Endothelial cell (in vitro differentiated cells): ENCODE measurements around the gene SMIM35. TPM values are rescaled to one million over a fixed set of nuclear protein-coding genes. Genes with fewer than 3 reads are reported as not detected.

Experiments used
- DNase-seq: peaks from one replicate; pipeline ENCODE4 v3.0.0; 2021; ENCODE audit warnings: low spot score
- H3K27ac Mint-ChIP-seq: one replicate; pipeline ENCODE4 v1.8.0; 2021; ENCODE audit warnings: mixed read lengths, inconsistent platforms; ENCODE audit not compliant: unreplicated experiment
- H3K27me3 Mint-ChIP-seq: one replicate; pipeline ENCODE4 v1.8.0; 2021; ENCODE audit warnings: mild to moderate bottlenecking, moderate library complexity, mixed read lengths, inconsistent platforms; ENCODE audit not compliant: unreplicated experiment
- H3K36me3 Mint-ChIP-seq: one replicate; pipeline ENCODE4 v1.8.0; 2021; ENCODE audit warnings: mild to moderate bottlenecking, low read depth, mixed read lengths, inconsistent platforms; ENCODE audit not compliant: unreplicated experiment
- H3K4me1 Mint-ChIP-seq: one replicate; pipeline ENCODE4 v1.8.0; 2021; ENCODE audit warnings: mild to moderate bottlenecking, mixed read lengths, inconsistent platforms; ENCODE audit not compliant: unreplicated experiment
- H3K4me3 Mint-ChIP-seq: one replicate; pipeline ENCODE4 v1.8.0; 2021; ENCODE audit warnings: mild to moderate bottlenecking, mixed read lengths, inconsistent platforms; ENCODE audit not compliant: unreplicated experiment
- H3K9me3 Mint-ChIP-seq: one replicate; pipeline ENCODE4 v1.8.0; 2021; ENCODE audit warnings: mixed read lengths, inconsistent platforms; ENCODE audit not compliant: unreplicated experiment
- total RNA-seq: library from RNA; stranded (reverse); fragmentation: NEBNext Ultra II Directional; extraction: Animal tissue kit (Norgen Biotek cat#: 25700); gene quantifications from one replicate; pipeline ENCODE4 v1.2.1, GENCODE V29; 2021; ENCODE audit not compliant: unreplicated experiment
- TF ChIP-seq, protein P1 (sequence below): fragments of 200-600 bp; sonication (generic); IDR thresholded peaks from one replicate; pipeline ENCODE4 v1.5.0; 2021; ENCODE audit warnings: antibody characterized with exemption; ENCODE audit not compliant: unreplicated experiment

Gene SMIM35
- total RNA-seq, 1 donor from 2014 or later: not detected

DNA sequence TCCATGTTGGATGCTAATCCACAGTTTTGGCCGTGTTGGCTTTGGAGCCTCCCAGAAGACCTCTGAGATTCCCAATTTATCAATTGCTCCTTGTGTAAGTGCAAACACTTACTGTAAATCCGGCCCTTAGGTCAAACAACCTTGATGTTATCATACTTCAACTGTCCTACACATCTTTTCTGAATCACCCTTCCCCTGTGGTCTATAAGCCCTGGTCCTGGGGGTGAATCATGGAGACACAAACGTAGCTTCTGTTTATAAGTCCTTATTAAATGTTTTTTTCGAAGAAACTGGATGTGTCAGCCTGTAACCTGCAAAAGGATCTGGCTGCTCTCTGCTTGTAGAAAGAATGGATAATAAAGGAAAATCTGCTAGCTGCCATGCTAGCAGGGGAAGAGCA is 102.3 kb downstream of the SMIM35 start:
- no peak overlapping the region for H3K4me3 Mint-ChIP-seq
- no peak for DNase-seq
- H3K27me3 Mint-ChIP-seq: peaks cover 14% of the 10 kb centered on the region
- no peak overlapping the region for H3K27ac Mint-ChIP-seq
- TF ChIP-seq, protein P1, sequence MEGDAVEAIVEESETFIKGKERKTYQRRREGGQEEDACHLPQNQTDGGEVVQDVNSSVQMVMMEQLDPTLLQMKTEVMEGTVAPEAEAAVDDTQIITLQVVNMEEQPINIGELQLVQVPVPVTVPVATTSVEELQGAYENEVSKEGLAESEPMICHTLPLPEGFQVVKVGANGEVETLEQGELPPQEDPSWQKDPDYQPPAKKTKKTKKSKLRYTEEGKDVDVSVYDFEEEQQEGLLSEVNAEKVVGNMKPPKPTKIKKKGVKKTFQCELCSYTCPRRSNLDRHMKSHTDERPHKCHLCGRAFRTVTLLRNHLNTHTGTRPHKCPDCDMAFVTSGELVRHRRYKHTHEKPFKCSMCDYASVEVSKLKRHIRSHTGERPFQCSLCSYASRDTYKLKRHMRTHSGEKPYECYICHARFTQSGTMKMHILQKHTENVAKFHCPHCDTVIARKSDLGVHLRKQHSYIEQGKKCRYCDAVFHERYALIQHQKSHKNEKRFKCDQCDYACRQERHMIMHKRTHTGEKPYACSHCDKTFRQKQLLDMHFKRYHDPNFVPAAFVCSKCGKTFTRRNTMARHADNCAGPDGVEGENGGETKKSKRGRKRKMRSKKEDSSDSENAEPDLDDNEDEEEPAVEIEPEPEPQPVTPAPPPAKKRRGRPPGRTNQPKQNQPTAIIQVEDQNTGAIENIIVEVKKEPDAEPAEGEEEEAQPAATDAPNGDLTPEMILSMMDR: no peak
- H3K4me1 Mint-ChIP-seq: no peaks in the 10 kb centered on the region
- no peaks in the 10 kb centered on the region for H3K36me3 Mint-ChIP-seq
- no peaks in the 10 kb centered on the region for H3K9me3 Mint-ChIP-seq

DNA sequence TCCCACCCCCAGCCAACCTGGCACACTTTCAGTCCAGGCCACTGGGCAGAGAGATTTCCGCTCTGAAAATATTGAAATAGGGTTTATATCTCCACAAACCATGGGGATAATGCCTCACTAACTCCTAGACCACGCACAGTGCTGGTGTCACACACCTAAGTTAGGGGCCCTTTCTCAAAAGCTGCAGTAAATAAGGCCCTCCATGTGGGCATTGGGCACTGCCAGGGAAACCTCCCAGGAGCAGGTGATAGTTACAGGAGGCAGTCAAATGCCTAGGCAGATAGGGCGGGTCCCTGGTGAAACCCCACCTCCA is 103.6 kb downstream of the SMIM35 start:
- Mint-ChIP-seq H3K27me3 (peaks cover 15% of the 10 kb centered on the region), H3K9me3 (no peaks in the 10 kb centered on the region), H3K27ac (no peak overlapping the region), H3K4me1 (no peaks in the 10 kb centered on the region), H3K36me3 (no peaks in the 10 kb centered on the region), H3K4me3 (no peak overlapping the region)
- DNase-seq: no peak
- TF ChIP-seq, protein P1: no peak

DNA sequence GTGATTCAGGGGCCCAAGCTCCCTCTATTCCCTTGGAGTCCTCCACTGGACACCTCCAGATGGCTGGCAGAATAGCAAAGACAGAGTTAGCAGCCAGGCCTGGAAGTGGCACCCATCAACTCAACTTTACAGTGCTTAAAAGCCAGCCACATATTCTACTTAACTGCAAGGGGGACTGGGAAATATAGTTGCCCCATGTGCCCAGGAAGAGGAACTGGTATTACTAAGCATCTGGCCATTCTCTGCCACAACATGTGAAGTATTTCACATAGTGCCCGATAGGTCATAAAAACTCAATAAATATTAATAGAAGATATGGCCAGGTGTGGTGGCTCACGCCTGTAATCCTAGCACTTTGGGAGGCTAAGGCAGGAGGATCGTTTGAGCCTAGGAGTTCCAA is 106.0 kb downstream of the SMIM35 start:
- Mint-ChIP-seq H3K27me3 (peaks cover 6% of the 10 kb centered on the region), H3K4me3 (no peak overlapping the region), H3K9me3 (no peaks in the 10 kb centered on the region), H3K36me3 (no peaks in the 10 kb centered on the region), H3K4me1 (peaks cover 19% of the 10 kb centered on the region), H3K27ac (no peak overlapping the region)
- TF ChIP-seq, protein P1: no peak
- no peak for DNase-seq

DNA sequence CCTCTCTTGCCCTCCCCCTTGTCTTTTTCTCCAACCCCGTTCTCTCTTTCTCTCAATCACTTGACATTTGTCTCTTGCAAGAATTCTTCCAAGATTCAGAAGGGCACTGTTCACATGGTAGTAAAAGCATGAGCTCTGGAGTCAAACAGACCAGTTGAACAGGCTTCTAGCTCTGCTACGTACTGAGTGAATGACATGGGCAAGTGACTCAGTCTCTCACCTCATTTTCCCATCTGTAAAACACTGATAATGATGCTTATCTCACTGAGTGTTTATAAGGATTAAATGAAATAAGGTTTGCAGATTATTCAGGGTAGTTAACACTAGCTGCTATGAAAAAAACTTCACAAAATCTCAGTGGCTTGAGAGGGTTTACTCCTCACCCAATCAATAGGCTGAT is 106.5 kb downstream of the SMIM35 start:
- TF ChIP-seq, protein P1: no peak
- H3K9me3 Mint-ChIP-seq: no peaks in the 10 kb centered on the region
- peaks cover 4% of the 10 kb centered on the region for H3K27me3 Mint-ChIP-seq
- no peaks in the 10 kb centered on the region for H3K36me3 Mint-ChIP-seq
- no peak for DNase-seq
- no peak overlapping the region for H3K4me3 Mint-ChIP-seq
- no peak overlapping the region for H3K27ac Mint-ChIP-seq
- H3K4me1 Mint-ChIP-seq: peaks cover 19% of the 10 kb centered on the region

DNA sequence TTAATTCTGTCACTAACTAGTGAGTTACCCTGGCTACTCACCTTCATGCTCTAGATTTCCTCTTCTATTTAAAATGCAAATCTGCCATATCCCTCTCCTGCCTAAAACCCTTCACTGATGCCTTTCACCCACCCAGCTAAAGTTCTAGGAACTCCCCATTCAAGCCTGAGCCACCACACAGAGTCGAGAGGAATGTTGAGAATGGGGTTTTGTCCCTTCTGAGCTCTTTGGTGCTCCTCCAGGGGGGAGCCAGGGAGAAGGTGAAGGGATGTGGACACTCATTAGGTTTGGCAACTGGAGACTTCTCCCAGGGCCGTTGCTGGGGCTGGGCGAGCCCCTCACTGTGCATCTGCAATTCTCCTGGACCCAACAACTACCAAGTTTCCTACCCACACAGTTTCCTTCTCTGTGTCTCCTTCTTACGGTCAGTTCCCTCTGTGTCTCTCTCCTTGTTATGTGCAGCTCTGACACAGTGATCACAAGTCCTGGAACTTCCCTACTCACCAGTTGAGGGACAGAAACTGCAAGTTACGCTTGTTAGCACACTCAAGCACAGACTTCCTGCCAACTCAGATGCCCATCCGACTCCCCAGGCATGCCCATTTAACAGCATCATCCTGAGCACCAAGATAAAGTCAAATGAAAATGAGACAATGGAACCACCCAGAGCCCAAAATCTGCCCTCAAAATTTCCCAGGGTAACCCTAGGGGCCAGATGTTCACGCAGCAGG is 107.1 kb downstream of the SMIM35 start:
- no peak overlapping the region for H3K4me3 Mint-ChIP-seq
- TF ChIP-seq, protein P1: no peak
- H3K27me3 Mint-ChIP-seq: peaks cover 1% of the 10 kb centered on the region
- peaks cover 19% of the 10 kb centered on the region for H3K4me1 Mint-ChIP-seq
- no peaks in the 10 kb centered on the region for H3K36me3 Mint-ChIP-seq
- no peak for DNase-seq
- no peak overlapping the region for H3K27ac Mint-ChIP-seq
- no peaks in the 10 kb centered on the region for H3K9me3 Mint-ChIP-seq
